Ascending aorta (tissue), 2 donors: ENCODE data around the gene SLC2A1. TPM values are rescaled to one million over a fixed set of nuclear protein-coding genes. Genes with fewer than 3 reads are reported as not detected.

Source experiments
- DNase-seq, 2 donors: peaks; one replicate each; pipeline ENCODE4 v3.0.0-alpha.2; 2019; ENCODE audit warnings: low spot score in 2 of 2
- H3K27ac ChIP-seq, 2 donors: fragments of 200-600 bp; sonication (generic); one replicate each; pipeline ENCODE4 v1.5.1; 2016 to 2017; ENCODE audit warnings: mild to moderate bottlenecking in 1 of 2
- H3K27me3 ChIP-seq: fragments of 200-600 bp; sonication (generic); one replicate; pipeline ENCODE4 v1.5.1; 2017
- H3K36me3 ChIP-seq, 2 donors: fragments of 200-600 bp; sonication (generic); one replicate each; pipeline ENCODE4 v1.5.1; 2016
- H3K4me1 ChIP-seq, 2 donors: fragments of 200-600 bp; sonication (generic); one replicate each; pipeline ENCODE4 v1.5.1; 2016 to 2017; ENCODE audit warnings: mild to moderate bottlenecking in 1 of 2
- H3K4me3 ChIP-seq, 2 donors: fragments of 200-600 bp; sonication (generic); one replicate each; pipeline ENCODE4 v1.5.1; 2016 to 2017; ENCODE audit warnings: mild to moderate bottlenecking in 1 of 2
- H3K9me3 ChIP-seq, 2 donors: fragments of 200-600 bp; sonication (generic); one replicate each; pipeline ENCODE4 v1.5.1; 2016
- CTCF ChIP-seq, 3 experiments: fragments of 200-600 bp in 2 of 3; fragments of 450-650 bp in 1 of 3; sonication (generic) in 2 of 3; IDR thresholded peaks; one replicate each; pipeline ENCODE4 v1.5.1; 2016 to 2019; ENCODE audit warnings: antibody characterized with exemption in 3 of 3, mild to moderate bottlenecking in 1 of 3, moderate library complexity in 1 of 3
- intact Hi-C: fragments of 100-400 bp; cut with DNase I; formaldehyde crosslinking; loops from one replicate; pipeline ENCODE4 v1.15.1; 2023
- total RNA-seq: library from RNA; depleted of rRNA; stranded (reverse); fragments of >200 nt; gene quantifications from one replicate; pipeline ENCODE4 v1.1.0, GENCODE V29; 2016

The SLC2A1 gene
- total RNA-seq, 1 donor from 2014 or later = 15.5 TPM

DNA sequence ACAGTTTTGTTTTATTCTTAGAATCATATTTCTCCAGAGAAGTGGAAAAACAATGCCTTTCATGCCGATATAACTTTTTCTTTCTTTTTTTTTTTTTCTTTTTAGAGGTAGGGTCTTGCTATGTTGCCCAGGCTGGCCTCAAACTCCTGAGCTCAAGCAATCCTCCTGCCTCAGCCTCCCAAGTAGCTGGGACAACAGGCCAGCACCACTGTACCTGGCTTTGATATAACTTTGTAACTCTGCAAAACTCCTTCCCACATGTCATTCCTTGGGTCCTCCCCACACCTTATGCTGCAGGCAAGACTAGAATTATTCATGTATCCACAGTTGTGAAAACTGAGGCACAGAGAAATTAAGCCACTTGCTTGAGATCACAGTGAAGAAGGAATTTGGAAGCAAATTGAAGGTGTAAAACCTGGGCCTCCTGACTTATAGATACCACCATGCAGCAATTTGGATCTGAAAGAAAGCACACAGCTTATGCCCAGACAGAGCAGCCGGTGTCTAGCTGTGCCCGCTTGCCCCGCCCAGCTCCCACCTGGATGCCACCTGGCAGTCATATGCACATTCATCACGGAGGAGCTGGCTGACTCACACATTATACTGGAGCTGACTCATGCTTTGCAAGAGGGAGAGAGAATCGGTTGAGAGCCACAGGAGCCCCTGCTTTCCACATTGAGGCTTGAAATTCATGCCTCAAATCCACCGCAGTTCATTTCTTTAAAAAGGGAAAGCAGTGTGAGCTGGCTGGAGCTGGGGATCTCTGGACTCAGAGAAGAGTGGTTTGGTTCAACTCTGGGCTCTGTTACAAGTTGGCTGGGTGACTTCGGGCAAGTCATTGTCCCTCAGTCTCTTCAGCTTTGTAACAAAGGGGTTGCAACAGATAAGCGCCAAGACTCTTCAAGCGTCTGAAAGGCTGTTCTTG, 8.3 kb upstream of the SLC2A1 start:
- intact Hi-C loops = loop anchor here (5.0 kb wide), 1 partner anchor 105 kb away; no protein-coding TSS in a partner anchor
- Histone ChIP-seq H3K27me3 (no peaks in the 10 kb centered on the region), H3K4me1 (peaks cover 16 to 21% of the 10 kb centered on the region in 2 donors), H3K27ac (peak overlapping the region; percentile 32 to 57), H3K36me3 (no peaks in the 10 kb centered on the region), H3K9me3 (no peaks in the 10 kb centered on the region), H3K4me3 (no peak overlapping the region)
- no peak for DNase-seq
- no peak for TF ChIP-seq CTCF (IDR thresholded peaks at IDR 0.05)

DNA sequence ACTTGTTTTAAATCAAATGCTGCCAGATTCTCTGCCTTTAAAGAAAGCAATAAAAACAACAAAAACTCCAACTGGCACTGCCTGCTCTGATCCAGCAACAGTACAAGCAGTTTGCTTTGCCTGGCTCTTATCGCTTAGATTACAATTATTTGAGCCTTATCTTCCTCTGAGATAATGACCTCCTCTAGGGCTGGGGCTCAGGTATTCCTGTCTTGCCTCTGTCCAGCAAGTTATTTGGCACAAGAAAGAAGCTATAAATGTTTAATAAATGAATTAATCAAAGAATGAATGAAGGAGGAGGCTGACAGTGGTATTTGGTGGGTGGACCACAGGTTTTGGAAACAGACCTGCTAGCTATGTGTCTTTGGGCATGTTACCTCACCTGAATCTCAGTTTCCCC, 6.7 kb upstream of the SLC2A1 start:
- intact Hi-C loops = loop anchor here (5.0 kb wide), 1 partner anchor 107 kb away; no protein-coding TSS in a partner anchor
- Histone ChIP-seq H3K4me3 (no peak overlapping the region), H3K4me1 (peaks cover 16 to 21% of the 10 kb centered on the region in 2 donors), H3K36me3 (no peaks in the 10 kb centered on the region), H3K9me3 (no peaks in the 10 kb centered on the region), H3K27me3 (no peaks in the 10 kb centered on the region), H3K27ac (peak overlapping the region in 1 of 2 donors; percentile 57)
- TF ChIP-seq CTCF (IDR thresholded peaks at IDR 0.05) = no peak
- no peak for DNase-seq

DNA sequence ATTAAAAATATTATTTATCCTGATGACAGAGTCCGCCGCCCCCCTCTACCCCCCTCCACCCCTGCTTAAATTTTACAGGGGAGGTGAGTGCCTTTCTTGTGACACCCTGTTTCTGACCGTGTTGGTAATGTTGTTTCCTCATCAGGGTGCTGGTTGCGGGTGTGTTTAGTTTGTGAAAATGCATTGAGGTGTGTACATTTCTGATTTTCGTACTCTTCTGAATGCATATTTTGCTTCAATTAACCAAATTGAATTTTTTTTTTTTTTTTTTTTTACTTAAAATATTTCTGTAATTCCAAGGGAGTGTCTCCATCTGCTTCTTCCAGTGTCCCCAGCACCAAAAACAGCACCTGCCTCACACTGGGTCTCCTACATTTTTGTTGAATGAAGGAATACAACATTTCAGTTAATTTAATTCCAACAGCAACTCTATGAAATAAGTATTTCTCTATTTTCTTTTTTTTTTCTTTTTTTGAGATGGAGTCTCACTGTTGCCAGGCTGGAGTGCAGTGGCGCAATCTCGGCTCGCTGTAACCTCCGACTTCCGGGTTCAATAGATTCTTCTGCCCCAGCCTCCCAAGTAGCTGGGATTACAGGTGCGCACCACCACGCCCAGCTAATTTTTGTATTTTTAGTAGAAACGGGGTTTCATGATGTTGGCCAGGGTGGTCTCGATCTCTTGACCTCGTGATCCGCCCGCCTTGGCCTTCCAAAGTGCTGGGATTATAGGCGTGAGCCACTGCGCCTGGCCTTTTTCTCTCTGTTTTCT, 5.6 kb upstream of the SLC2A1 start:
- H3K36me3 ChIP-seq = no peaks in the 10 kb centered on the region
- H3K27ac ChIP-seq = peak overlapping the region in 1 of 2 donors; percentile 29
- intact Hi-C loops = loop anchor here (5.0 kb wide), 2 partner anchors 117 to 282 kb away; partner anchors contain the start of genes YBX1 and ZNF691
- H3K4me3 ChIP-seq = peak overlapping the region in 1 of 2 donors; percentile 37
- H3K27me3 ChIP-seq = no peaks in the 10 kb centered on the region
- no peaks in the 10 kb centered on the region for H3K9me3 ChIP-seq
- H3K4me1 ChIP-seq = peaks cover 16 to 24% of the 10 kb centered on the region in 2 donors
- TF ChIP-seq CTCF (IDR thresholded peaks at IDR 0.05) = no peak
- DNase-seq = no peak

- DNase-seq = no peak
- intact Hi-C loops = loop anchor here (5.0 kb wide), 2 partner anchors 116 to 281 kb away; partner anchors contain the start of genes YBX1 and ZNF691
- Histone ChIP-seq H3K4me1 (peaks cover 16 to 24% of the 10 kb centered on the region in 2 donors), H3K27ac (peak overlapping the region; percentile 86 to 97), H3K27me3 (no peaks in the 10 kb centered on the region), H3K36me3 (no peaks in the 10 kb centered on the region), H3K9me3 (no peaks in the 10 kb centered on the region), H3K4me3 (peak overlapping the region in 1 of 2 donors; percentile 37)
- no peak for TF ChIP-seq CTCF (IDR thresholded peaks at IDR 0.05)
Measured at GRCh38 chr1:42963378-42964043, 4.8 kb upstream of the SLC2A1 start.
